Retina (tissue), 1 donor: ENCODE results near the gene BCL2L1.
"Not testable (repeated sequence)": the region's sequence is repeated elsewhere in the genome, so short reads cannot be mapped to it uniquely, and the experiment has no call there.

Experiments used
- DNase-seq: peaks from one replicate; pipeline ENCODE4 v3.0.0-alpha.2; 2016

The BCL2L1 gene

DNA sequence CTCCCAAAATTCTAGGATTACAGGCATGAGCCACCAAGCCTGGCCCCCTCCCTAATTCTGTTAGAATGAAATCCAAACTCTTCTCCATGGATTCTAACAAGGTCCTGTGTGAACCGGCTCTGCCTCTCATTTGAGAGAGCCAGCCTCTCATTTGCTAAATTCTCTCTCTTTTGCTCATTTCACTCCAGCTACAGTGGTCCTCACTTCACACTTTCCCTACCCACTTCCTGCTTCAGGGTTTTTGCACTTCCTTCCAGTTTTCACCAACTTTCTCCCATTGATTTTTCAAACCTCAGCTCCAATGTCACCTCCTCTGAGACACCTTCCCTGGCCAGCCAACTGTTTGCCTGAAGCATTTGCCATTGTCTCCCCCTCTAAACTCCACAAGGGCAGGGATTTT, 79.8 kb downstream of the BCL2L1 start:
- DNase-seq, result no peak

- DNase-seq, result no peak
Observed at GRCh38 chr20:31641391-31641790, 81.3 kb downstream of the BCL2L1 start.

GRCh38 chr20:31640259-31640658, 82.4 kb downstream of the BCL2L1 start:
- DNase-seq, result no peak

GRCh38 chr20:31638816-31639215, 83.9 kb downstream of the BCL2L1 start:
- DNase-seq, result no peak

- DNase-seq, result peak; percentile 26
Observed at GRCh38 chr20:31638317-31638716, 84.4 kb downstream of the BCL2L1 start.

- peak; percentile 47 for DNase-seq
Observed at GRCh38 chr20:31637660-31638059, 85.0 kb downstream of the BCL2L1 start, which contains the start of gene COX4I2. COX4I2 (plus strand) TSS chr20:31637912; CDS start chr20:31639018, 1,106 bp downstream.

- no peak for DNase-seq
Observed at GRCh38 chr20:31633339-31633914, 89.2 kb downstream of the BCL2L1 start.

DNA sequence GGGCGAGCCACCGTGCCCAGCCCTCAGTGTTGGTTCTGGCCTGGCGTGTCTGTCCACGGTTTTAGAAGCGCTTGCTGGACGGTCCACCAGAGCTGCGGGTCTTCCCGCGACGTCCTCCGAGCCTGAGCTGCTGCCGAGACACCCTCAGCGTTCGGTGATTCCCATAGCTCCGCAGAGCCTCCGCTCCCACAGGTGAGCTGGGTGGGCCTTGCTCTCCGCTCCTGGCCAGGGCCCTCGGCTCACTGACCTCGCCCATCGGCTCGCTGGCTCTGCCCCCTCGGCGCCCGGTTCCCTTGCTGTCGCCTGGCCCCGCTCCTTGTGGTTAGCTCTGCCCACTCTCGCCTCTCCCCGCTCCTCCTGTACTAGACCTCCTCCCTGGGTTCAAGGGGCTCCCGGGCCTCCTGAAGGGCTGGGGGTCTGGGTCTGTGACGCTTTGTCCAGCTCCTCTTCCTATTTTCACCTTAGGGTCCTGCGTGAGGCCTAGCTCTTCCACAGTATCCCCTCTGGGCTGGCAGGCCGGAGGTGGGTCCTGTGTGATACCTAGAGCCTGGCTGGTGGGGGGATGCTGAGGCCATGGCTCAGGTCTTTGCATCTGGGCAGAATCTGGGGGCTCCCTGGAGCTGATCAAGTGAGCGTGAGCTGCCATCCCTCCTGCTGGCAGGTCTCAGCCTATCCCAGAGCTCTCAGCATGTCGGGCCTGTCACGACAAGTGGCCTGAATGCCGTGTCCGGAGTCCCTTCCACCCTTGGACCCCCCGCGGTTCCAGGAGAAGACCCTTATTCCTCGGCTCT, 89.9 kb downstream of the BCL2L1 start:
- no peak for DNase-seq

GRCh38 chr20:31630187-31630790, 92.4 kb downstream of the BCL2L1 start:
- DNase-seq, result no peak

DNA sequence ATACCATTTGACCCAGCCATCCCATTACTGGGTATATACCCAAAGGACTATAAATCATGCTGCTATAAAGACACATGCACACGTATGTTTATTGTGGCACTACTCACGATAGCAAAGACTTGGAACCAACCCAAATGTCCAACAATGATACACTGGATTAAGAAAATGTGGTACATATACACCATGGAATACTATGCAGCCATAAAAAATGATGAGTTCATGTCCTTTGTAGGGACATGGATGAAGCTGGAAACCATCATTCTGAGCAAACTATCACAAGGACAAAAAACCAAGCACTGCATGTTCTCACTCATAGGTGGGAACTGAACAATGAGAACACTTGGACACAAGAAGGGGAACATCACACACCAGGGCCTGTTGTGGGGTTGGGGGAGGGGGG, 94.6 kb downstream of the BCL2L1 start:
- not testable (repeated sequence) for DNase-seq

DNA sequence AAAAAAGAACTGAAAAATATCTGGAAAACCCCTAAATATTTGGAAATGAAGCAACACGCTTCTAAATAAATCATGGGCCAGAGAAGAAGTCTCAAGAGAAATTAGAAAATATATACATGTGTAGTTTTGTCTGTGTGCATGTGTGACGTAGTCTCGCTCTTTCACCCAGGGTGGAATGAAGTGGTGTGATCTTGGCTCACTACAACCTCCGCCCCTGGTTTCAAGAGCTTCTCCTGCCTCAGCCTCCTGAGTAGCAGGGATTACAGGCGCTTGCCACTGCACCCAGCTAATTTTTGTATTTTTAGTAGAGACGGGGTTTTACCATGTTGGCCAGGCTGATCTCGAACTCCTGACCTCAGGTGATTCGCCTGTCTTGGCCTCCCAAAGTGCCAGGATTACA, 96.1 kb downstream of the BCL2L1 start:
- not testable (repeated sequence) for DNase-seq

DNA sequence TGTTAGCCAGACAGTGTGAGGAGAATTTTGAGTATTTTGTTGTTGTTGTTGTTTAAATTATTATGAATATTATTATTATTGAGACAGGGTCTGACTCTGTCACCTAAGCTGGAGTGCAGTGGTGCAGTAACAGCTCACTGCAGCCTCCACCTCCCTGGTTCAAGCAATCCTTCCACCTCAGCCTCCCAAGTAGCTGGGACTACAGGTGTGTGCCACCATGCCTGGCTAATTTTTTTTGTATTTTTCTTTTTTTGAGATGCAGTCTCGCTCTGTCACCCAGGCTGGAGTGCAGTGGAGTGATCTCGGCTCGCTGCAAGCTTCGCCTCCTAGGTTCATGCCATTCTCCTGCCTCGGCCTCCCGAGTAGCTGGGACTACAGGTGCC, 99.6 kb downstream of the BCL2L1 start:
- DNase-seq, result not testable (repeated sequence)

- no peak for DNase-seq
Observed at GRCh38 chr20:31620246-31620645, 102.4 kb downstream of the BCL2L1 start.

DNA sequence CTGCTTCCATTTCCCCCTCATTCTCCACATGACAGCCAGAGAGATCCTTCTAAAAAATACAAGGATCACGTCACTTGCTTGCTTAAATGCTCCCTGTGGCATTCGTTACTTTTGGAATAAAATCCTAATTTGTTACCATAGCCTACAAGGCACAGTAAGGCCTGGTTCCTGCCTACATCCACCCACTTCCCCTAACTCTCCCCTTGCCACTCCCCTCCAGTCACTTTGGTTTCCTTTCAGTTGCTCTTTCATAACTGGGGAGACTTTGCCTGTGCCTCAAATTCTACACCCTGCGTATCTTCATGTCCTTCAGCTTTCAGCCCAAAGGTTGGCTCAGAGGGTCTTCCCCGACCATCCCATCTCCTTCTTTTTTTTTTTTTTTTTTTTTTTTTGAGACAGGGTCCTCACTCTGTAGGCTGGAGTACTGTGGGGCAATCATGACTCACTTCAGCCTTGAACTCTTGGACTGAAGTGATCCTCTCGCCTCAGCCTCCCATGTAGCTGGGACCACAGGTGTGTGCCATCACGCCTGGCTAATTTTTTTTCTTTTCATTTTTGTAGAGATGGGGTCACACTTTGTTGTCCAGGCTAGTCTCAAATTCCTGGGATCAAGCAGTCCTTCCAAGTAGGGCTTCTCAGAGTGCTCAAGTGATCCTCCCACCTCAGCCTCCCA, 105.1 kb downstream of the BCL2L1 start:
- DNase-seq, result no peak

- DNase-seq, result no peak
Observed at GRCh38 chr20:31615416-31615815, 107.3 kb downstream of the BCL2L1 start.
